GM23338 (cell line): ENCODE data around the gene SPINK4. TPM values are rescaled to one million over a fixed set of nuclear protein-coding genes. Genes with fewer than 3 reads are reported as not detected.

ENCODE experiments used
- ATAC-seq: fragments of 200-7000 bp; cut with Tn5 transposase; 3 replicates; pipeline ENCODE4 v1.9.1; 2020
- DNase-seq: peaks from one replicate; pipeline ENCODE4 v3.0.0-alpha.2; 2015; ENCODE audit warnings: low spot score
- H2AFZ ChIP-seq: fragments of 200-600 bp; sonication (generic); 2 replicates; pipeline ENCODE4 v1.8.0; 2016; ENCODE audit warnings: antibody characterized with exemption, mild to moderate bottlenecking, moderate library complexity
- H3F3A ChIP-seq: fragments of 200-600 bp; sonication (generic); replicated peaks from 2 replicates; pipeline ENCODE4 v1.8.0; 2017; ENCODE audit warnings: antibody characterized with exemption, mixed run types, low read depth
- H3K27ac ChIP-seq: fragments of 200-600 bp; sonication (generic); 2 replicates; pipeline ENCODE4 v1.6.1; 2016; ENCODE audit warnings: low read depth
- H3K27me3 ChIP-seq: fragments of 200-600 bp; sonication (generic); 2 replicates; pipeline ENCODE4 v1.8.0; 2016; ENCODE audit warnings: mild to moderate bottlenecking, mixed run types, moderate library complexity; ENCODE audit not compliant: insufficient read depth
- H3K36me3 ChIP-seq: fragments of 200-600 bp; sonication (generic); 2 replicates; pipeline ENCODE4 v1.8.0; 2016; ENCODE audit warnings: mild to moderate bottlenecking; ENCODE audit not compliant: insufficient read depth
- H3K4me1 ChIP-seq: fragments of 200-600 bp; sonication (generic); 2 replicates; pipeline ENCODE4 v1.8.0; 2016; ENCODE audit warnings: mild to moderate bottlenecking, moderate library complexity; ENCODE audit not compliant: insufficient read depth
- H3K4me2 ChIP-seq: fragments of 200-600 bp; sonication (generic); 2 replicates; pipeline ENCODE4 v1.7.1; 2017; ENCODE audit warnings: mixed run types
- H3K4me3 ChIP-seq: fragments of 200-600 bp; sonication (generic); 2 replicates; pipeline ENCODE4 v1.6.1; 2016; ENCODE audit warnings: mixed run types
- H3K79me2 ChIP-seq: fragments of 200-600 bp; sonication (generic); replicated peaks from 2 replicates; pipeline ENCODE4 v1.8.0; 2017; ENCODE audit warnings: mild to moderate bottlenecking; ENCODE audit not compliant: insufficient read depth
- H3K9me2 ChIP-seq: fragments of 200-600 bp; sonication (generic); 2 replicates; pipeline ENCODE4 v1.8.0; 2017; ENCODE audit not compliant: insufficient read depth
- H4K20me1 ChIP-seq: fragments of 200-600 bp; sonication (generic); replicated peaks from 2 replicates; pipeline ENCODE4 v1.8.0; 2017; ENCODE audit warnings: mild to moderate bottlenecking; ENCODE audit not compliant: insufficient read depth
- H3K27ac Mint-ChIP-seq: 2 replicates; pipeline ENCODE4 v1.8.0; 2020; ENCODE audit warnings: inconsistent platforms, mild to moderate bottlenecking, moderate library complexity, mixed read lengths
- H3K27me3 Mint-ChIP-seq: 3 replicates; pipeline ENCODE4 v1.8.0; 2022; ENCODE audit warnings: low read depth, mild to moderate bottlenecking, moderate library complexity, mixed read lengths, inconsistent platforms; ENCODE audit not compliant: insufficient read depth, poor library complexity
- H3K36me3 Mint-ChIP-seq: 3 replicates; pipeline ENCODE4 v1.8.0; 2021; ENCODE audit warnings: low read depth, mild to moderate bottlenecking, inconsistent platforms, moderate library complexity, mixed read lengths
- H3K4me1 Mint-ChIP-seq: 3 replicates; pipeline ENCODE4 v1.8.0; 2020; ENCODE audit warnings: mild to moderate bottlenecking, inconsistent platforms, mixed read lengths
- H3K4me3 Mint-ChIP-seq: 3 replicates; pipeline ENCODE4 v1.8.0; 2021; ENCODE audit warnings: moderate library complexity, mild to moderate bottlenecking, inconsistent platforms, mixed read lengths
- H3K9me3 Mint-ChIP-seq: 3 replicates; pipeline ENCODE4 v1.8.0; 2020; ENCODE audit warnings: moderate library complexity, mild to moderate bottlenecking, inconsistent platforms, mixed read lengths
- CREB1 ChIP-seq: fragments of 250-450 bp; sonication (Bioruptor Pico); IDR thresholded peaks from 2 replicates; pipeline ENCODE4 v1.5.0; 2020; ENCODE audit warnings: low read depth, mild to moderate bottlenecking, moderate library complexity
- CTCF ChIP-seq, 2 experiments: fragments of 200-600 bp in 1 of 2; sonication (generic) in 1 of 2; conservative IDR thresholded peaks; 2 replicates each; pipeline versions ENCODE4 v1.5.1 to v1.6.1; 2016 to 2017; ENCODE audit warnings: antibody characterized with exemption in 2 of 2, low read depth in 2 of 2, mild to moderate bottlenecking in 2 of 2, moderate library complexity in 1 of 2
- ETS1 ChIP-seq: IDR thresholded peaks from 2 replicates; pipeline ENCODE4 v1.6.1; 2016; ENCODE audit warnings: antibody characterized with exemption
- EZH2 ChIP-seq: fragments of 200-600 bp; sonication (generic); IDR thresholded peaks from one replicate; pipeline ENCODE4 v1.8.0; 2017; ENCODE audit warnings: antibody characterized with exemption, mild to moderate bottlenecking, low read depth; ENCODE audit not compliant: unreplicated experiment
- EZH2phosphoT487 ChIP-seq: fragments of 200-600 bp; sonication (generic); IDR thresholded peaks from one replicate; pipeline ENCODE4 v1.8.1; 2018; ENCODE audit warnings: antibody characterized with exemption; ENCODE audit not compliant: unreplicated experiment
- JUNB ChIP-seq: IDR thresholded peaks from one replicate; pipeline ENCODE4 v1.6.1; 2016; ENCODE audit warnings: antibody characterized with exemption; ENCODE audit not compliant: unreplicated experiment
- NANOG ChIP-seq: IDR thresholded peaks from 2 replicates; pipeline ENCODE4 v1.6.1; 2016; ENCODE audit warnings: antibody characterized with exemption, borderline replicate concordance
- POLR2AphosphoS5 ChIP-seq: IDR thresholded peaks from 2 replicates; pipeline ENCODE4 v1.6.1; 2016; ENCODE audit warnings: antibody characterized with exemption, low read depth
- REST ChIP-seq: IDR thresholded peaks from one replicate; pipeline ENCODE4 v1.6.1; 2018; ENCODE audit warnings: antibody characterized with exemption; ENCODE audit not compliant: unreplicated experiment
- STAT1 ChIP-seq: IDR thresholded peaks from one replicate; pipeline ENCODE4 v1.6.1; 2016; ENCODE audit warnings: antibody characterized with exemption; ENCODE audit not compliant: unreplicated experiment
- ZNF114 ChIP-seq: fragments of 250-450 bp; sonication (Bioruptor Pico); IDR thresholded peaks from 2 replicates; pipeline ENCODE4 v1.5.0; 2020; ENCODE audit warnings: mild to moderate bottlenecking, moderate library complexity
- ZNF331 ChIP-seq: fragments of 250-450 bp; sonication (Bioruptor Pico); IDR thresholded peaks from 2 replicates; pipeline ENCODE4 v1.5.0; 2020; ENCODE audit warnings: low read depth, mild to moderate bottlenecking, moderate library complexity
- ZNF462 ChIP-seq: fragments of 250-450 bp; sonication (Bioruptor Pico); IDR thresholded peaks from 2 replicates; pipeline ENCODE4 v1.5.0; 2020; ENCODE audit warnings: mild to moderate bottlenecking, moderate library complexity
- polyA plus RNA-seq: library from polyadenylated mRNA; unstranded; fragments of >200 nt; fragmentation: Nextera tagmentation; extraction: Ambion mirVana; gene quantifications from 2 replicates; pipeline ENCODE4 v1.2.1, GENCODE V29; 2016
- total RNA-seq: library from RNA; depleted of rRNA; stranded (reverse); fragments of >200 nt; shearing (Covaris generic); gene quantifications from 2 replicates; pipeline ENCODE4 v1.2.3, GENCODE V29; 2014

Gene SPINK4
- total and polyA plus RNA-seq, 2 experiments from 2014 or later: not detected

GRCh38 chr9:33233626-33234342 is 6.2 kb upstream of the SPINK4 start:
- Histone ChIP-seq H3K27ac (no peak overlapping the region), H2AFZ (no peak overlapping the region), H3K4me3 (no peak overlapping the region), H3K27me3 (no peaks in the 10 kb centered on the region), H3K4me1 (no peaks in the 10 kb centered on the region), H3K79me2 (no peaks in the 10 kb centered on the region), H3K36me3 (no peaks in the 10 kb centered on the region), H4K20me1 (no peaks in the 10 kb centered on the region), H3F3A (no peaks in the 10 kb centered on the region), H3K4me2 (no peak overlapping the region), H3K9me2 (no peaks in the 10 kb centered on the region)
- TF ChIP-seq EZH2phosphoT487: no peak
- no peak for TF ChIP-seq STAT1
- no peak for TF ChIP-seq NANOG
- no peak for TF ChIP-seq REST
- no peak for TF ChIP-seq ZNF114 (CRISPR knock-in tag)
- TF ChIP-seq CTCF (conservative IDR thresholded peaks at IDR 0.05; ENCODE audit: low read depth in 2 of 2): no peak
- TF ChIP-seq ZNF331 (CRISPR knock-in tag): no peak
- TF ChIP-seq ZNF462 (CRISPR knock-in tag): no peak
- no peak for TF ChIP-seq JUNB
- TF ChIP-seq POLR2AphosphoS5: no peak
- TF ChIP-seq EZH2: no peak
- no peak for TF ChIP-seq ETS1
- TF ChIP-seq CREB1 (CRISPR knock-in tag): no peak
- Mint-ChIP-seq H3K27ac (no peak overlapping the region), H3K4me3 (no peak overlapping the region), H3K36me3 (no peaks in the 10 kb centered on the region), H3K27me3 (peaks cover 10% of the 10 kb centered on the region), H3K4me1 (no peaks in the 10 kb centered on the region), H3K9me3 (no peaks in the 10 kb centered on the region; the same call in 2 of the 3 replicates)
- ATAC-seq (no peak), DNase-seq (no peak)
